B cell (primary cell): ENCODE measurements around the gene GRM4. TPM values are rescaled to one million over a fixed set of nuclear protein-coding genes. Genes with fewer than 3 reads are reported as not detected.

ENCODE experiments used
- ATAC-seq: fragments of 200-7000 bp; cut with Tn5 transposase; one replicate; pipeline ENCODE4 v1.10.0; 2021; ENCODE audit warnings: low read depth, mild to moderate bottlenecking, moderate number of reproducible peaks, moderate library complexity
- CTCF ChIA-PET: fragments of 350-600 bp; sonication (Branson Sonifier 250); formaldehyde crosslinking; loops from one replicate; lab custom pipeline; 2021; ENCODE audit warnings: antibody characterized with exemption, inconsistent platforms; lab: Charles Lee
- POLR2A ChIA-PET: fragments of 350-600 bp; sonication (Branson Sonifier 250); formaldehyde crosslinking; loops from one replicate; lab custom pipeline; 2021; ENCODE audit warnings: antibody characterized with exemption; lab: Charles Lee
- DNase-seq: peaks from one replicate; pipeline ENCODE4 v3.0.0; 2013
- H2AFZ ChIP-seq: 2 replicates; pipeline ENCODE4 v1.6.1; 2012; ENCODE audit warnings: mild to moderate bottlenecking, low read depth, low read length; ENCODE audit not compliant: insufficient read depth, poor library complexity, severe bottlenecking
- H3K27ac ChIP-seq, 2 donors: 1 replicate in 1 of 2; 2 replicates in 1 of 2; pipeline ENCODE4 v1.5.1; 2012 to 2013; ENCODE audit warnings: low read length in 2 of 2, mild to moderate bottlenecking in 2 of 2, moderate library complexity in 1 of 2
- H3K27me3 ChIP-seq, 4 experiments: fragments of 200-600 bp in 1 of 4; sonication (generic) in 1 of 4; replicated peaks in 1 of 4; 1 replicate in 2 of 4; 2 replicates in 2 of 4; pipeline versions ENCODE4 v1.6.1 to v1.7.0; 2013 to 2016; ENCODE audit warnings: low read length in 3 of 4, mild to moderate bottlenecking in 2 of 4, mixed read lengths in 1 of 4, moderate library complexity in 1 of 4; ENCODE audit not compliant: insufficient read depth in 4 of 4, control insufficient read depth in 3 of 4; ENCODE audit errors: control extremely low read depth in 1 of 4
- H3K36me3 ChIP-seq, 2 experiments: replicated peaks in 1 of 2; 1 replicate in 1 of 2; 2 replicates in 1 of 2; pipeline versions ENCODE4 v1.6.1 to v1.7.1; 2013; ENCODE audit warnings: low read length in 1 of 2; ENCODE audit not compliant: insufficient read depth in 2 of 2, control insufficient read depth in 1 of 2; ENCODE audit errors: control extremely low read depth in 1 of 2, extremely low read depth in 1 of 2
- H3K4me1 ChIP-seq, 2 donors: fragments of 200-600 bp in 1 of 2; sonication (generic) in 1 of 2; 1 replicate in 1 of 2; 2 replicates in 1 of 2; pipeline versions ENCODE4 v1.5.1 to v1.6.1; 2013 to 2017; ENCODE audit warnings: low read length in 2 of 2; ENCODE audit not compliant: control insufficient read depth in 2 of 2, insufficient read depth in 2 of 2
- H3K4me2 ChIP-seq: replicated peaks from 2 replicates; pipeline ENCODE3; 2012; ENCODE audit warnings: mild to moderate bottlenecking, low read depth, low read length; ENCODE audit not compliant: poor library complexity, severe bottlenecking
- H3K4me3 ChIP-seq, 5 experiments: fragments of 200-600 bp in 1 of 5; sonication (generic) in 1 of 5; 1 replicate in 3 of 5; 2 replicates in 2 of 5; pipeline versions ENCODE4 v1.5.1 to v1.7.0; 2011 to 2016; ENCODE audit warnings: low read length in 4 of 5, mild to moderate bottlenecking in 4 of 5, low read depth in 2 of 5, control low read depth in 1 of 5, moderate library complexity in 1 of 5; ENCODE audit not compliant: insufficient read depth in 1 of 5; ENCODE audit errors: control extremely low read depth in 1 of 5, extremely low read depth in 1 of 5
- H3K79me2 ChIP-seq: fragments of 200-600 bp; sonication (generic); one replicate; pipeline ENCODE4 v1.6.0; 2016; ENCODE audit warnings: low read length; ENCODE audit not compliant: control insufficient read depth, insufficient read depth
- H3K9ac ChIP-seq: fragments of 200-600 bp; sonication (generic); 2 replicates; pipeline ENCODE4 v1.6.1; 2017; ENCODE audit warnings: mild to moderate bottlenecking, low read length, moderate library complexity
- H3K9me3 ChIP-seq, 3 donors: one replicate each; pipeline versions ENCODE4 v1.6.1 to v1.7.1; 2013; ENCODE audit warnings: low read length in 2 of 3; ENCODE audit not compliant: control insufficient read depth in 2 of 3, insufficient read depth in 1 of 3; ENCODE audit errors: control extremely low read depth in 1 of 3
- H4K20me1 ChIP-seq: 2 replicates; pipeline ENCODE4 v1.6.0; 2012; ENCODE audit warnings: mild to moderate bottlenecking, low read length; ENCODE audit not compliant: insufficient read depth, control insufficient read depth, poor library complexity, severe bottlenecking
- H3K27ac Mint-ChIP-seq: one replicate; pipeline ENCODE4 v1.8.0; 2021; ENCODE audit warnings: mixed read lengths
- H3K27me3 Mint-ChIP-seq: one replicate; pipeline ENCODE4 v1.8.0; 2021; ENCODE audit warnings: mixed read lengths
- H3K4me1 Mint-ChIP-seq: one replicate; pipeline ENCODE4 v1.8.0; 2021; ENCODE audit warnings: mixed read lengths
- H3K4me3 Mint-ChIP-seq: one replicate; pipeline ENCODE4 v1.8.0; 2021; ENCODE audit warnings: mixed read lengths
- H3K9me3 Mint-ChIP-seq: one replicate; pipeline ENCODE4 v1.8.0; 2022; ENCODE audit warnings: mixed read lengths; ENCODE audit not compliant: insufficient read depth
- EZH2 ChIP-seq: IDR thresholded peaks from 2 replicates; pipeline ENCODE4 v1.6.1; 2012; ENCODE audit warnings: borderline replicate concordance, low read depth, mild to moderate bottlenecking, moderate library complexity, low read length; ENCODE audit not compliant: insufficient read depth, poor library complexity, severe bottlenecking
- WGBS: methylation state at CpG from one replicate; pipeline ENCODE4 v1.1.5; 2013; ENCODE audit warnings: missing lambda C conversion rate; ENCODE audit not compliant: insufficient coverage; 5-methylcytosine and 5-hydroxymethylcytosine counted together
- intact Hi-C: fragments of 100-400 bp; cut with micrococcal nuclease; formaldehyde crosslinking; loops from one replicate; pipeline ENCODE4 v1.10.0; 2022
- polyA plus RNA-seq: library from polyadenylated mRNA; depleted of rRNA; stranded (reverse); fragments of >200 nt; gene quantifications from 2 replicates; pipeline ENCODE4 v1.2.3, GENCODE V29; 2012
- total RNA-seq, 2 donors: library from RNA; stranded (reverse); fragments of 120-200 nt in 1 of 2; gene quantifications; 1 replicate in 1 of 2; 2 replicates in 1 of 2; pipeline versions ENCODE4 v1.2.3 to v1.2.4, GENCODE V29; 2013 to 2022
- TF ChIP-seq, protein P1 (sequence below): fragments of 200-600 bp; IDR thresholded peaks from one replicate; pipeline ENCODE4 v1.8.0; 2022; ENCODE audit warnings: antibody characterized with exemption, mild to moderate bottlenecking

The GRM4 gene
- total and polyA plus RNA-seq, 2 donors (not counting 1 experiment from before 2014, with no cell fraction given): 0.04 TPM; not detected in 1

DNA sequence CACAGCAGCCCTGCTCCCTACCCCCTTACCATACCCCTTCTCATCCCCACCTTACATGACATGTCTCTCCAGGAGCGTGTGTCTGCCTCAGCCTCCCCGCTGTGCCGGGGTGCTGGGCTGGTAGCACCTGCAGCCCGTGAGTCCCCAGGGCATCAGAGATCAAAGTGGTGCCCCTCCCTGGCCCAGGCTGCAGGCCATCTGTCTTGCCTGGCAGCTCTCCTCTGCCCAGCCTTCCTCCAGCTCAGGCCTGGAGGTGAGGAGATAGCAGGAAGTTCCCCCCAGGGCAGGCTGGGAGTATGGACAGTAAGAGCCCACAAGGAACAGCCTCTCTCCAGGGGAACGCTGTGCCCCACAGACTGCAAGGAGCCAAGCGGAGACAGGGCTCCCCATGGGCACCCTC, 35.3 kb downstream of the GRM4 start:
- H3K27ac ChIP-seq: no peak overlapping the region
- no peaks in the 10 kb centered on the region for H3K4me1 Mint-ChIP-seq
- no peaks in the 10 kb centered on the region for H3K36me3 ChIP-seq
- H3K4me1 ChIP-seq: no peaks in the 10 kb centered on the region
- ChIA-PET CTCF (interaction anchor here (0.6 kb wide), 1 partner anchor 1034 kb away, joined by 3 read pairs; no protein-coding TSS in a partner anchor), POLR2A (no interaction called here)
- no peak overlapping the region for H3K4me2 ChIP-seq
- no peaks in the 10 kb centered on the region for H4K20me1 ChIP-seq
- TF ChIP-seq EZH2: no peak
- TF ChIP-seq, protein P1, sequence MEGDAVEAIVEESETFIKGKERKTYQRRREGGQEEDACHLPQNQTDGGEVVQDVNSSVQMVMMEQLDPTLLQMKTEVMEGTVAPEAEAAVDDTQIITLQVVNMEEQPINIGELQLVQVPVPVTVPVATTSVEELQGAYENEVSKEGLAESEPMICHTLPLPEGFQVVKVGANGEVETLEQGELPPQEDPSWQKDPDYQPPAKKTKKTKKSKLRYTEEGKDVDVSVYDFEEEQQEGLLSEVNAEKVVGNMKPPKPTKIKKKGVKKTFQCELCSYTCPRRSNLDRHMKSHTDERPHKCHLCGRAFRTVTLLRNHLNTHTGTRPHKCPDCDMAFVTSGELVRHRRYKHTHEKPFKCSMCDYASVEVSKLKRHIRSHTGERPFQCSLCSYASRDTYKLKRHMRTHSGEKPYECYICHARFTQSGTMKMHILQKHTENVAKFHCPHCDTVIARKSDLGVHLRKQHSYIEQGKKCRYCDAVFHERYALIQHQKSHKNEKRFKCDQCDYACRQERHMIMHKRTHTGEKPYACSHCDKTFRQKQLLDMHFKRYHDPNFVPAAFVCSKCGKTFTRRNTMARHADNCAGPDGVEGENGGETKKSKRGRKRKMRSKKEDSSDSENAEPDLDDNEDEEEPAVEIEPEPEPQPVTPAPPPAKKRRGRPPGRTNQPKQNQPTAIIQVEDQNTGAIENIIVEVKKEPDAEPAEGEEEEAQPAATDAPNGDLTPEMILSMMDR: no peak
- H3K27me3 ChIP-seq: peaks cover 0 to 19% (median 0%) of the 10 kb centered on the region in 4 experiments
- intact Hi-C loops: no loop called here
- WGBS: 66% methylated on average over 5 of the region's 6 CpGs
- peaks cover 44% of the 10 kb centered on the region for H3K27me3 Mint-ChIP-seq
- no peak overlapping the region for H3K4me3 ChIP-seq
- H3K9me3 ChIP-seq: peaks cover 0 to 12% (median 0%) of the 10 kb centered on the region in 3 donors
- ATAC-seq (no peak), DNase-seq (no peak)
- no peak overlapping the region for H3K9ac ChIP-seq
- no peak overlapping the region for H3K27ac Mint-ChIP-seq
- no peaks in the 10 kb centered on the region for H3K79me2 ChIP-seq
- H3K9me3 Mint-ChIP-seq: no peaks in the 10 kb centered on the region
- no peak overlapping the region for H3K4me3 Mint-ChIP-seq
- H2AFZ ChIP-seq: no peak overlapping the region

DNA sequence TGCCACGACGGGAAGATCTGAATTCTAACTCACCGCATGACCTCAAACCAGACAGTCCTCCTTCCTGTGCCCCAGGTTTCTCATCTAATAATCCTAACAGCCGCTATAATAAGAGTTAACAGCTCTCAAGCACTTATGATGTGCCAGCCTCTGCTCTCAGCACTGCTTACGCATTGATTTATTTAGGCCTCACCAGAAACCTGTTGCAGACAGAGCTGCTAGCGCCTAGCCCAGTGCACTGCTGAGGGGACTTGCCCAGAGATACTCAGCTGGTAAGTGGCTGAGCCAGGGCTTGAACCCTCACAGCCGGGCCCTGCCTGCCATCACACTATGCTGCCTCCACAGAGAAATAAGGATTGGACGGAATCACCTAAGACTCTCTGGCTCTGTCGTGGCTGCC, 37.7 kb downstream of the GRM4 start:
- Histone ChIP-seq H3K27ac (no peak overlapping the region), H3K79me2 (no peaks in the 10 kb centered on the region), H3K4me2 (no peak overlapping the region), H3K36me3 (no peaks in the 10 kb centered on the region), H2AFZ (no peak overlapping the region), H3K4me3 (no peak overlapping the region), H3K9me3 (peaks cover 0 to 5% (median 0%) of the 10 kb centered on the region in 3 donors), H4K20me1 (no peaks in the 10 kb centered on the region), H3K27me3 (peaks cover 0 to 7% (median 0%) of the 10 kb centered on the region in 4 experiments), H3K9ac (no peak overlapping the region), H3K4me1 (no peaks in the 10 kb centered on the region)
- CTCF ChIA-PET: interaction anchor here (0.7 kb wide), 1 partner anchor 20 kb away, joined by 3 read pairs; no protein-coding TSS in a partner anchor
- Mint-ChIP-seq H3K4me3 (no peak overlapping the region), H3K9me3 (no peaks in the 10 kb centered on the region), H3K27me3 (peaks cover 28% of the 10 kb centered on the region), H3K4me1 (no peaks in the 10 kb centered on the region), H3K27ac (no peak overlapping the region)
- POLR2A ChIA-PET: no interaction called here
- intact Hi-C loops: no loop called here
- no peak for ATAC-seq
- no peak for TF ChIP-seq EZH2
- TF ChIP-seq, protein P1: no peak
- 81% methylated on average over 9 of the region's 9 CpGs for WGBS
- DNase-seq: no peak
